Mononuclear cell (primary cell): ENCODE results near the gene NFASC. TPM values are rescaled to one million over a fixed set of nuclear protein-coding genes. Genes with fewer than 3 reads are reported as not detected.

Experiments used
- H3K27me3 ChIP-seq: 2 replicates; pipeline ENCODE4 v1.6.0; 2011; ENCODE audit warnings: low read length, control low read depth; ENCODE audit not compliant: insufficient read depth
- H3K4me1 ChIP-seq: 2 replicates; pipeline ENCODE4 v1.5.1; 2011; ENCODE audit warnings: mild to moderate bottlenecking, low read length, control low read depth; ENCODE audit not compliant: insufficient read depth
- H3K4me3 ChIP-seq: 2 replicates; pipeline ENCODE4 v1.5.1; 2011; ENCODE audit warnings: mild to moderate bottlenecking, low read length, moderate library complexity
- H3K9me3 ChIP-seq: 2 replicates; pipeline ENCODE4 v1.5.1; 2011; ENCODE audit warnings: low read depth, mild to moderate bottlenecking, control low read depth, low read length
- total RNA-seq: library from RNA; depleted of rRNA; stranded (reverse); fragments of >200 nt; gene quantifications from one replicate; pipeline ENCODE4 v1.2.3, GENCODE V29; 2012

Gene NFASC
- total RNA-seq, 1 donor: under 0.01 TPM

GRCh38 chr1:204994086-204994862, 123.6 kb downstream of the NFASC start:
- H3K4me3 ChIP-seq: no peak overlapping the region
- H3K27me3 ChIP-seq: no peaks in the 10 kb centered on the region
- peaks cover 30% of the 10 kb centered on the region for H3K4me1 ChIP-seq
- H3K9me3 ChIP-seq: no peaks in the 10 kb centered on the region

GRCh38 chr1:204996981-204997380, 126.3 kb downstream of the NFASC start:
- Histone ChIP-seq H3K27me3 (no peaks in the 10 kb centered on the region), H3K9me3 (no peaks in the 10 kb centered on the region), H3K4me3 (no peak overlapping the region)

GRCh38 chr1:204997591-204998355, 127.1 kb downstream of the NFASC start:
- no peaks in the 10 kb centered on the region for H3K9me3 ChIP-seq
- peaks cover 10% of the 10 kb centered on the region for H3K4me1 ChIP-seq
- no peaks in the 10 kb centered on the region for H3K27me3 ChIP-seq
- no peak overlapping the region for H3K4me3 ChIP-seq

More at GRCh38 chr1:204996981-204997380, 126.3 kb downstream of the NFASC start:
- H3K4me1 ChIP-seq: peaks cover 18% of the 10 kb centered on the region

GRCh38 chr1:205001162-205001561, 130.5 kb downstream of the NFASC start:
- no peaks in the 10 kb centered on the region for H3K27me3 ChIP-seq
- H3K4me3 ChIP-seq: no peak overlapping the region
- no peaks in the 10 kb centered on the region for H3K9me3 ChIP-seq

GRCh38 chr1:205002705-205003104, 132.0 kb downstream of the NFASC start:
- Histone ChIP-seq H3K9me3 (no peaks in the 10 kb centered on the region), H3K4me3 (no peak overlapping the region), H3K27me3 (no peaks in the 10 kb centered on the region), H3K4me1 (no peaks in the 10 kb centered on the region)

More at GRCh38 chr1:205001162-205001561, 130.5 kb downstream of the NFASC start:
- no peaks in the 10 kb centered on the region for H3K4me1 ChIP-seq

GRCh38 chr1:205003358-205004131, 132.9 kb downstream of the NFASC start:
- no peak overlapping the region for H3K4me3 ChIP-seq
- no peaks in the 10 kb centered on the region for H3K4me1 ChIP-seq
- no peaks in the 10 kb centered on the region for H3K9me3 ChIP-seq
- H3K27me3 ChIP-seq: no peaks in the 10 kb centered on the region

GRCh38 chr1:205004351-205004750, 133.7 kb downstream of the NFASC start:
- no peak overlapping the region for H3K4me3 ChIP-seq
- no peaks in the 10 kb centered on the region for H3K9me3 ChIP-seq
- H3K4me1 ChIP-seq: no peaks in the 10 kb centered on the region
- no peaks in the 10 kb centered on the region for H3K27me3 ChIP-seq

- Histone ChIP-seq H3K4me1 (no peaks in the 10 kb centered on the region), H3K27me3 (no peaks in the 10 kb centered on the region), H3K9me3 (no peaks in the 10 kb centered on the region), H3K4me3 (no peak overlapping the region)
Measured at GRCh38 chr1:205008896-205009295, 138.2 kb downstream of the NFASC start.

- no peak overlapping the region for H3K4me3 ChIP-seq
- no peaks in the 10 kb centered on the region for H3K4me1 ChIP-seq
- H3K9me3 ChIP-seq: no peaks in the 10 kb centered on the region
- no peaks in the 10 kb centered on the region for H3K27me3 ChIP-seq
Measured at GRCh38 chr1:205009670-205010069, 139.0 kb downstream of the NFASC start.

- no peak overlapping the region for H3K4me3 ChIP-seq
- no peaks in the 10 kb centered on the region for H3K27me3 ChIP-seq
- no peaks in the 10 kb centered on the region for H3K4me1 ChIP-seq
- H3K9me3 ChIP-seq: no peaks in the 10 kb centered on the region
Measured at GRCh38 chr1:205012391-205013140, 141.9 kb downstream of the NFASC start.

GRCh38 chr1:205013683-205014367, 143.2 kb downstream of the NFASC start:
- Histone ChIP-seq H3K4me1 (no peaks in the 10 kb centered on the region), H3K4me3 (no peak overlapping the region), H3K27me3 (no peaks in the 10 kb centered on the region), H3K9me3 (no peaks in the 10 kb centered on the region)

GRCh38 chr1:205014783-205015182, 144.1 kb downstream of the NFASC start:
- H3K27me3 ChIP-seq: no peaks in the 10 kb centered on the region
- no peaks in the 10 kb centered on the region for H3K9me3 ChIP-seq
- no peaks in the 10 kb centered on the region for H3K4me1 ChIP-seq
- no peak overlapping the region for H3K4me3 ChIP-seq

- Histone ChIP-seq H3K4me3 (no peak overlapping the region), H3K27me3 (no peaks in the 10 kb centered on the region), H3K9me3 (no peaks in the 10 kb centered on the region), H3K4me1 (no peaks in the 10 kb centered on the region)
Measured at GRCh38 chr1:205015241-205015640, 144.6 kb downstream of the NFASC start.

- Histone ChIP-seq H3K4me1 (no peaks in the 10 kb centered on the region), H3K9me3 (no peaks in the 10 kb centered on the region), H3K4me3 (no peak overlapping the region), H3K27me3 (no peaks in the 10 kb centered on the region)
Measured at GRCh38 chr1:205016075-205016474, 145.4 kb downstream of the NFASC start.
